ENCODE results near the gene SF3A2. TPM values are rescaled to one million over a fixed set of nuclear protein-coding genes. Genes with fewer than 3 reads are reported as not detected.

The SF3A2 gene
- total RNA-seq, 2 experiments from 2014 or later = 146 to 192 TPM

DNA sequence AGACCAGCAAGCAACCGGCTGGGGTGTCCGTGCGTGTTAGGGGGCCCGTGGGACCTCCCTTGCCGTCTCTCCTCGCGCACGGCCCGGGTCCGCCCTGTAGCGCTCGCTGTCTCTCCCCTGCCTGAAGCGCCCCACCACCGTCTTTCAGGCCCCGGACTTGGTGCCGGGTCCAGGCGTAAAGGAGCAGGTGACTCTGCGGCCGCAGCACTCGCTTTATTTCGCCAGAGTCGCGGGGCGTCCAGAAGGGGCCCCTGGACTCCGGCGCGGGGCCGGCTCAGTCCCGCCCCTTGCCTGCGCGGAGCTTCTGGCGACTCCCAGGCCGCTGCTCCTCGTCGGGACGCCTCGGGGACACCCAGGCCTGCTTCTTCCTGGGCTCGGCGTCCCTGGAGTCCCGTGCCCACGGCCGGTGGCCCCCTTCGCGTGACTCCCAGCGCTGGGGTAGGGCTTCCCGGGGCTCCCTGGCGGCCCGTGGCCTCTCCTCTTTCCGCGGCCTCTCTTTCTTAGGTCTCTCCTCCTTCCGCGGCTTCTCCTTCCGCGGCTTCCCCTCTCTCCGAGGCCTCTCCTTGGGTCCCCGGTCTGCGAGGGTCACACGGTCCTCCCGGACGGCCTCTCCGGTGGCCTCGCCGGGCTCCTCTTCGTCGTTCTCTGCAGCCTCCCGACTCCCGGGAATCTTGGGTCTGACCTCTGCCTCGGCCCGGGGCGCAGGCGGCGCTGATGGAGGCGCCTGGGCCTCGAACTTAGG, 15.6 kb downstream of the SF3A2 start:
- ChIA-PET CTCF (interaction anchor here (0.7 to 1.6 kb wide), 3 partner anchors 22 to 141 kb away, joined by 3 to 5 read pairs (median 4); no protein-coding TSS in a partner anchor), POLR2A (no interaction called here)
- H3K9me3 Mint-ChIP-seq (ENCODE audit: low read depth) = no peaks in the 10 kb centered on the region
- peaks cover 14% of the 10 kb centered on the region for H3K4me1 Mint-ChIP-seq
- DNase-seq (no peak), ATAC-seq (no peak)
- peaks cover 4% of the 10 kb centered on the region for H3K27me3 Mint-ChIP-seq
- peaks cover 3% of the 10 kb centered on the region for H3K36me3 Mint-ChIP-seq (ENCODE audit: low read depth)
- H3K27ac Mint-ChIP-seq = no peak overlapping the region
- H3K4me3 Mint-ChIP-seq = peak overlapping the region; percentile 49
- intact Hi-C loops (cut with DNase I, micrococcal nuclease) = loop anchor here (2.0 kb wide), 2 partner anchors 13 to 17 kb away; no protein-coding TSS in a partner anchor

DNA sequence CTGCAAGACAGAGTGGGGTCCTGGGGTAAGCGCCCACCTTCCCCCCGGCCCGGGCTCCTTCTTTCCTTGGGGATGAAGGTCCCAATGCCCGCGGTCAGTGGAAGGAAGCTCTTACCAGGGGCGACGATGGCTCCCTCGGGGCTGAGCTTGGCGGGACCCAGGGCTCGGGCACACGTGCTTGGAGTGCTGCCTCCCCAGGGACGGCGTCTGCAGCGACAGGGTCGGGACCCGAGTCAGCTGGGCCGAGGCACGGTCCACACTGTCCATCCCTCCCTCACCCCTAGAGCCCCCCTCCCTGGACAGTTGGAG, 16.1 kb downstream of the SF3A2 start:
- intact Hi-C loops (cut with DNase I, micrococcal nuclease) = loop anchor here (1.0 to 2.0 kb wide), 3 partner anchors 14 to 38 kb away; no protein-coding TSS in a partner anchor

DNA sequence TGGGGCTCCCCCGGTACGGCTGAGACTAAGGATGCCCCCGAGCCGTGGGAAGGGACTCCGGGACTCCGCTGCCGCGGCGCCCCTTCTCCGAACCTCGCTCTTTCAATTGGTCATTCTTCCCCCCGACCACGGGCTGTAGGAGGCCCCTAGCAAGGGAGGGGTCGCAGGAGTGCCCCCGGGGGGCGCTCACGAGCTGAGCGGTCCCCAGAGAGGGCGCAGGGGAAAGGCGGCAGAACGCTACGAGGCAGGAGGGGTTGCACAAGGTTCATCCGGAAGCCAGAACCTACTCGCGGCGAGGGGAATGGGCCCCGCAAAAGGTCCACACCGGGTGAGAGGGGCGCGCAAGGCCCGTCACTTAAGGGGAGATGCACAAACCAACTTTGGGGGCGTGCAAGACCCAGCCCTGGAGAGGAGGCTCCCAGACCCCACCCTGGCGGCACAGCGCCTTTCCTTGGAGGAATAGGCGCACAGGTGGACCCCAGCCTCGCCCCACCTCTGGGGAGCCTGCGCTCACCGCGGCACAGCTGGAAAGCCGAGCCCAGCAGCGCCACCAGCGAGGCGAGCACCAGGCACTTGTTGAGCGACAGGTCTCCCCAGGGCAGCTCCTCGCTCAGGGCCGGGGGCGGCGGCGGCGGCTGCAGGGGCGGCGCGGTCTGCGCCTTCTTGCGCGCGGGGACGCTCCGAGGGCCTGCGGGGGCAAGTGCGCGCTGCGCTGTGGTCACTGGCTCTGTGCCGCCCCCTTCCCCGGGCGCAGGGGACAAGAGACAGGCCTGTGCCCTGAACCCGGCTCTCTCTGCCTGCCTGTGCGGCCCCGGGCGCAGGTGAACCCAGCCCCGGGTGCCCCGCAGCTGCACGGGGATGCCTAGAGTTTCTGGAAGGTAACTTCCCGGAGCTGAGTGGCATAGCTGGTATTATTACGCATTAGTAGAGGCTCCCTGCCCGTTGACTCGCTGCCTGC, 16.8 kb downstream of the SF3A2 start:
- ChIA-PET POLR2A (interaction anchor here (0.7 kb wide), 1 partner anchor 17 kb away, joined by 3 read pairs; no protein-coding TSS in a partner anchor), CTCF (interaction anchor here (0.7 to 1.7 kb wide), 4 partner anchors 14 to 98 kb away, joined by 3 to 6 read pairs (median 4); no protein-coding TSS in a partner anchor)
- H3K27ac Mint-ChIP-seq = no peak overlapping the region
- intact Hi-C loops (cut with DNase I, micrococcal nuclease) = loop anchor here (1.0 to 2.0 kb wide), 3 partner anchors 15 to 37 kb away; no protein-coding TSS in a partner anchor
- H3K36me3 Mint-ChIP-seq (ENCODE audit: low read depth) = peaks cover 3% of the 10 kb centered on the region
- ATAC-seq (peak; percentile 23), DNase-seq (peak; percentile 69)
- peak overlapping the region; percentile 49 for H3K4me3 Mint-ChIP-seq
- peaks cover 24% of the 10 kb centered on the region for H3K4me1 Mint-ChIP-seq
- peaks cover 4% of the 10 kb centered on the region for H3K27me3 Mint-ChIP-seq
- no peaks in the 10 kb centered on the region for H3K9me3 Mint-ChIP-seq (ENCODE audit: low read depth)

More for the DNA sequence above, 16.1 kb downstream of the SF3A2 start:
- ChIA-PET POLR2A (no interaction called here), CTCF (interaction anchor here (0.7 to 1.7 kb wide), 4 partner anchors 13 to 140 kb away, joined by 3 to 6 read pairs (median 4); no protein-coding TSS in a partner anchor)
- peak overlapping the region; percentile 49 for H3K4me3 Mint-ChIP-seq
- peaks cover 18% of the 10 kb centered on the region for H3K4me1 Mint-ChIP-seq
- H3K27ac Mint-ChIP-seq = no peak overlapping the region
- H3K36me3 Mint-ChIP-seq (ENCODE audit: low read depth) = peaks cover 3% of the 10 kb centered on the region
- ATAC-seq = no peak
- no peak for DNase-seq
- peaks cover 4% of the 10 kb centered on the region for H3K27me3 Mint-ChIP-seq
- no peaks in the 10 kb centered on the region for H3K9me3 Mint-ChIP-seq (ENCODE audit: low read depth)

DNA sequence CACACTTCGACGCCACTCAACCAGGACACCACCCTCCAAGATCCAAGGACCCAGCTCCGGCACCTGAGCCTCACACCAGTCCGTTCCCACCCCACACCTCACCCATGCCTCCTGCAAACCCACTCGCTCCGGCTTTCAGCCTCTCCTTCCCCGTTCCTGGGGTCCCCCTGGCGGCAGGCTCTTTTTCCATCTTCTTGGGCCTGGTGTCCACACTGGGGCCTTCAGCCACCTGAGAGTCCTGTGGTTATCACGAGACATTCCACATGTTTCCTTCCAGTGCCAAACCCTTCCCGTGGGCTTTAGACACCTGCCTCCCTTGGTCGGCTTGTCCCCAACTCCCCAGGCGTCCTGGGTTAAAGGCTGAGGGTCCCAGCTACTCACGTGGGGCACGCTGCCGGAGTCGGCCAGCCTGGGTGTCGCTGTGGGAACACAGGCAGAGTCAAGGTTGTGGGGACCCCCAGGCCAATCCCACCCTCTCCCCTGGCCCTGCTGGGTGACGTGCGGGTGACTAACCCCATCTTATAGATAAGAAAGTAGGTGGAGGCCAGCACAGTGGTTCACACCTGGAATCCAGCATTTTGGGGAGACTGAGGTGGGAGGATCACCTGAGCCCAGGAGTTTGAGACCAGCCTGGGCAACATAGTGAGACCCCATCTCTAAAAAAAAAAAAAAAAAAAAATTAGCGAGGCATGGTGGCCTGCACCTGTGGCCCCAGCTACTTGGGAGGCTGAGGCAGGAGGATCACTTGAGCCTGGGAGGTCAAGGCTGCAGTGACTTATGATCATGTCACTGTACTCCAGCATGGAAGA, 17.6 kb downstream of the SF3A2 start:
- Mint-ChIP-seq H3K9me3 (ENCODE audit: low read depth) (no peaks in the 10 kb centered on the region), H3K4me1 (peaks cover 30% of the 10 kb centered on the region), H3K27ac (no peak overlapping the region), H3K4me3 (no peak overlapping the region), H3K27me3 (peaks cover 4% of the 10 kb centered on the region), H3K36me3 (ENCODE audit: low read depth) (no peaks in the 10 kb centered on the region)
- CTCF ChIA-PET = interaction anchor here (0.7 to 1.7 kb wide), 4 partner anchors 14 to 61 kb away, joined by 3 to 6 read pairs (median 4); partner anchors contain the start of gene PLEKHJ1
- POLR2A ChIA-PET = no interaction called here
- ATAC-seq (no peak), DNase-seq (no peak)
- intact Hi-C loops (cut with DNase I, micrococcal nuclease) = no loop called here

DNA sequence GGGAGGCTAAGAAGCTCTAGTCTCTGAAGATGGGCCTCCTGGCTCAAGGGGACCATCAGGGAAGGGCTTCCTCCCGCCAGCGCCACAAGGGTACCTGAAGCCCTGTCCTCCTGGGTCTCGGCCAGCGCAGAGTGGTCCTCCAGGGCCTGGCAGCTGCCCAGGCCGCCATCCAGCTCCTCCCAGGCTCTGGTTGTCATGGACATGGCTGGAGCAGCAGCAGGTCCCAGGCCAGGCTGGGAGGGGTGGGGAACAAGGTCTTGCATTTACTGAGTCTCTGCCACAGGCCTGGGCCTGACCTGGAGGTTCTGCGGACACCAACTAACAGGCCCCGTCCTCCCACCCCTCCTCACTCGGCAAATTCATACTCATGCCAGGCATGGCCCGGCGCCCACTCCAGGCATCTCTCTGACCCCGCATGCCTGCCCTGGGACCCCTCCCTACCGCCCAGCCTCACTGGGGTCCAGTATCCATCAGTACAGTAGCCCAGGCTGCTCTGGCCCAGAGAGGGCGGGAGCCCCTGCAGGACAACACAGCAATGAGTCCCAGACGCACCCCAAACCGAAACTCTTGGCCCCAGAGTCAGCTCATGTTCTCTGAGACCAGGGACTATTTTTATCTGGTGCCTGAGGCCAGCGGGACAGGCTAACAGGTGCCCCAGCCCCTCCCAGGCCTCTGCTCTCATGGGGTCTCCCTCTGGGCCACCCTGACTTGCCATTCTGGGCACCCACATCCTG, 18.7 kb downstream of the SF3A2 start:
- DNase-seq (no peak), ATAC-seq (no peak)
- ChIA-PET CTCF (interaction anchor here (0.5 to 1.0 kb wide), 5 partner anchors 9 to 62 kb away, joined by 3 to 4 read pairs (median 3); partner anchors contain the start of gene PLEKHJ1), POLR2A (no interaction called here)
- Mint-ChIP-seq H3K9me3 (ENCODE audit: low read depth) (no peaks in the 10 kb centered on the region), H3K27me3 (peaks cover 2% of the 10 kb centered on the region), H3K4me1 (peaks cover 36% of the 10 kb centered on the region), H3K4me3 (no peak overlapping the region), H3K36me3 (ENCODE audit: low read depth) (no peaks in the 10 kb centered on the region), H3K27ac (no peak overlapping the region)
- intact Hi-C loops (cut with DNase I, micrococcal nuclease) = no loop called here

DNA sequence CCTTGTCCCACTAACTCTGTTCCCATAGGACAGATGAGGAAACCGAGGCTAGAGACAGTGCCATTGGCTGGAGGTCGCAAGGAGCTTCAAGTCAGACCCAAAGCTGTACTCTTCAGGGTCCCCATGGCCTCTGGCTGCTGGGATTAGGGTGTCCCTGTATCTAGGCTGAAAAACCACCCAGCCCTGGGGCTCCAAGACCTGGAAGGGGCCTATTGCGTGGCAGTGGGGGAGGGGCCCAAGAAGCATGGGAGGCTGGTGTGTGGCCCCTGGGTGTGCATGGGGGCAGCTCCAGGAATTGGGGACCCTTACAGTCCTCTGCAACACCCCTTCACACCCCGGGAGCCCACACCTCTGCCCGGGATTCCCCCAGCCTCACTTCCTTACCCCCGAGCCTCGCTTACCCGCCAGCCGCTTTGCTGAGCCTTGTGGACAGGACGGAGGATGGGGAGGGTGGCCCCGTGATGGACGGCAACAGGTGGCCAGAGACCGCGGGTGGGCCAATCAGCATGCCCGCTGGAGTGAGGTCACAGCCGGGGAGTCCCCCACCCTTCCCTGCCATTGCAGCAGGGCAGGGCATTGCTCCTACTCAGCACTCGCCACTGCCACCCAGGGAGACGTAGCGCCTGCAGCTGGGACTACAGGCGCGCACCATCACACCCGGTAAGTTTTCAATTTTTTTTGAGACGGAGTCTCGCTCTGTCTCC, 19.5 kb downstream of the SF3A2 start, which contains the start of gene JSRP1:
Gene JSRP1 (minus strand): TSS at position 436 of the 704 bp plus-strand sequence. CDS start 1,103 bp downstream, outside the sequence.
- DNase-seq (peak; percentile 45), ATAC-seq (no peak)
- Mint-ChIP-seq H3K27ac (no peak within 1 kb of the TSS), H3K9me3 (ENCODE audit: low read depth) (no peaks in the 10 kb centered on the region), H3K4me1 (peaks cover 39% of the 10 kb centered on the region), H3K4me3 (no peak within 1 kb of the TSS), H3K36me3 (ENCODE audit: low read depth) (no peaks in the 10 kb centered on the region), H3K27me3 (peaks cover 2% of the 10 kb centered on the region)
- intact Hi-C loops (cut with DNase I, micrococcal nuclease) = no loop called here
- POLR2A ChIA-PET = no interaction called here
- CTCF ChIA-PET = interaction anchor here (0.5 kb wide), 1 partner anchor 61 kb away, joined by 3 read pairs; no protein-coding TSS in a partner anchor

DNA sequence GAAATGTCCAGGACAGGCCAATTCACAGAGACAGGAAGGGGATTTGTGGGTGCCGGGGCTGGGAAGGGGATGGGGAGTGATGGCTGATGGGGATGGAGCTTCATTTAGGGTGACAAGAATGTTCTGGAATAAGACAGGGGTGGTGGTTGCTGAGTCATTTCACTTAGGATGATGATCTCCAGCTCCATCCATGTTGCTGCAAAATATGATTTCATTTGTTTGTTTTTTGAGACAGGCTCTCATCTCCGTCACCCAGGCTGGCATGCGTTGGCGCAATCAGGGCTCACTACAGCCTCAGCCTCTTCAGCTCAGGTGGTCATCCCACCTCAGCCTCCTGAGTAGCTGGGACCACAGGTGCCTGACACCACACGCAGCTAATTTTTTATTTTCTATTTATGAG, 22.7 kb downstream of the SF3A2 start:
- H3K4me3 Mint-ChIP-seq = peak overlapping the region; percentile 29
- ChIA-PET CTCF (interaction anchor here (0.6 to 5.9 kb wide), 7 partner anchors 13 to 220 kb away, joined by 3 to 52 read pairs (median 3); no protein-coding TSS in a partner anchor), POLR2A (interaction anchor here (1.8 kb wide), 1 partner anchor 43 kb away, joined by 5 read pairs; no protein-coding TSS in a partner anchor)
- intact Hi-C loops (cut with DNase I, micrococcal nuclease) = no loop called here
- no peaks in the 10 kb centered on the region for H3K27me3 Mint-ChIP-seq
- peak overlapping the region; percentile 83 for H3K27ac Mint-ChIP-seq
- peaks cover 30% of the 10 kb centered on the region for H3K4me1 Mint-ChIP-seq
- ATAC-seq (no peak), DNase-seq (no peak)
- H3K36me3 Mint-ChIP-seq (ENCODE audit: low read depth) = no peaks in the 10 kb centered on the region
- H3K9me3 Mint-ChIP-seq (ENCODE audit: low read depth) = no peaks in the 10 kb centered on the region

DNA sequence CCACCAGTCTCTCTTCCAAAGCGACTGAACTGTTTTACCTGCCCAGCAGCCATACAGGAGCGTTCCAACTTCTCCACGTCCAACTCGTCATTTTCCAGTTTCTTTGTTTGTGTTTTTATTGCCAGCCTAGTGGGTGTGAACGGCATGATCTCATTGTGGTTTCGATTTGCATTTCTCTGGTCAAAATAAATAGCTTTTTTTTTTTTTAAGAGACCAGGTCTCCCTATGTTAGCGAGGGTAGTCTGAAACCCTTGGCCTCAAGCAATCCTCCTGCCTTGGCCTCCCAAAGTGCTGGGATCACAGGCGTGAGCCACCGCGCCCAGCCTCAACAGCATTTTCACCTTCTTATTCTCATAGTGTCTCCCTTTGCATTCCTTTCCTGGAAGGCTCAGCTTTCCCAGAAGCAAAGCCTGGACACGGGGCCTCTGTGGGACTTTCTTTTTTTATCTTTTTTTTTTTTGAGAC, 23.7 kb downstream of the SF3A2 start:
- peak overlapping the region; percentile 45 for H3K27ac Mint-ChIP-seq
- H3K4me3 Mint-ChIP-seq = no peak overlapping the region
- no peaks in the 10 kb centered on the region for H3K36me3 Mint-ChIP-seq (ENCODE audit: low read depth)
- ATAC-seq (no peak), DNase-seq (no peak)
- POLR2A ChIA-PET = interaction anchor here (1.2 to 1.8 kb wide), 2 partner anchors 11 to 44 kb away, joined by 3 to 5 read pairs; no protein-coding TSS in a partner anchor
- no peaks in the 10 kb centered on the region for H3K9me3 Mint-ChIP-seq (ENCODE audit: low read depth)
- H3K4me1 Mint-ChIP-seq = peaks cover 30% of the 10 kb centered on the region
- CTCF ChIA-PET = interaction anchor here (0.8 to 5.9 kb wide), 4 partner anchors 12 to 1240 kb away, joined by 3 to 52 read pairs (median 7); partner anchors contain the start of gene DOHH
- H3K27me3 Mint-ChIP-seq = no peaks in the 10 kb centered on the region
- intact Hi-C loops (cut with DNase I, micrococcal nuclease) = loop anchor here in 1 of 2 experiments (10.0 kb wide), 1 partner anchor 364 kb away; no protein-coding TSS in a partner anchor

DNA sequence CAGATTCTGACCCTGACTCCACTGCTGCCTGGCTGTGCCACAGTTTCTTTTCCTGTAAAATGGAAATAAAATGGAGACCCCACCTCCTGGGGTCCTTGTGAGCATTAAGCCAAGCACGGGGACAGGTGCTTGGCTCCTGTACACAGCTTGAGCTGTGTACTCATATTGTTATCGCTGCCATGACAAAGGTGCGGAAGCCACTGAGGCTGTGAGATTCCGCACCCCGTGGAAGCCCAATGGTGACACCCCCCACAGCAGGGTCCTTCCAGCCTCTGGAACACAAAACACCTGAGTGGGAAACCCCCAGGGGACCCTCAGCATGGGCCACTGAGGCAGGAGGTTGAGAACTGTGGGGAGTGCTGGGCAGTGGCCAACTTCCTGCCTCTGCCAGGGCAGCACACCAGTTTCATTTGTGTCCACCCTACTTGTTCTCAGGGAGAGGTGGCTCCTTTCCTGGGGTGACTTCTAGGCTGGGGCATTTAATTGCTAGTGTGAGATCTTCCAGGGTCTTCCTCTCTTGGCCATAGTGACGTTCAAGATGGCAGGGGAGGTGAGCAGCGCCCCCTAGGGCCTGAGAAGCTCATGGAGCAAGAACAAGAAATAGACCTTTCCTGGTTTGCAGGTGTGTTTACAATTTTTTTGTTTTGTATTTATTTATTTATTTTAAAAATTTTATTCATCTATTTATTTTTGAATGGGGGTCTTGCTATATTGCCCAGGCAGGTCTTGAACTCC, 25.0 kb downstream of the SF3A2 start:
- no peaks in the 10 kb centered on the region for H3K27me3 Mint-ChIP-seq
- ATAC-seq = peak; percentile 33

More for the DNA sequence above, 25.0 kb downstream of the SF3A2 start:
- Mint-ChIP-seq H3K4me1 (peaks cover 33% of the 10 kb centered on the region), H3K27ac (no peak overlapping the region), H3K4me3 (no peak overlapping the region), H3K9me3 (ENCODE audit: low read depth) (no peaks in the 10 kb centered on the region), H3K36me3 (ENCODE audit: low read depth) (no peaks in the 10 kb centered on the region)
- intact Hi-C loops (cut with DNase I, micrococcal nuclease) = loop anchor here in 1 of 2 experiments (10.0 kb wide), 1 partner anchor 363 kb away; no protein-coding TSS in a partner anchor
- CTCF ChIA-PET = interaction anchor here (0.6 to 5.9 kb wide), 13 partner anchors 10 to 1128 kb away, joined by 3 to 52 read pairs (median 3); partner anchors contain the start of gene PLEKHJ1
- peak; percentile 81 for DNase-seq
- POLR2A ChIA-PET = interaction anchor here (0.6 to 1.2 kb wide), 2 partner anchors 10 to 106 kb away, joined by 4 to 5 read pairs; no protein-coding TSS in a partner anchor
